GM19397 (cell line): ENCODE measurements around the gene NCAPG2.
"Not testable (repeated sequence)": the region's sequence is repeated elsewhere in the genome, so short reads cannot be mapped to it uniquely, and the experiment has no call there.

Experiments used
- ATAC-seq: cut with Tn5 transposase; IDR thresholded peaks from one replicate; pipeline ENCODE4 v1.9.1; 2021; ENCODE audit warnings: mild to moderate bottlenecking, moderate library complexity; ENCODE audit not compliant: unreplicated experiment

NCAPG2 gene

DNA sequence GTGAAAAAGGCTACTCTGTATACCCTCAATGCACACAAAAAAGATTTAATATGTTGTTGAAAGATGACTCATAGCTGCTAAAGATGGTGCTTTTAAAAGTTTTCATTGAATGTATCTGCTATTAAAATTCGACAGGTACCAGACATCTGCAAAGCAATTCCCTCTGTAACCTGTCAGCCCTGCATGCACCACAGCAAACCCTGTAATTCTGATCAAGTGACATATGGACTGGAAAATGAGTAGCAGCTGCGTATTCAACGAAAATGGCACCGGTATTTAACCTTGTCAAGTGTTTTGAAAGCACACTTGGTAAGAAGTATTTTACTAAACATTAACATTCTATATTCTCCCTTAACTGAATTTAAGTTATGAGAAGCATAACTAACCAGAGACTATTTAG lies 58.8 kb downstream of the NCAPG2 start:
- no peak for ATAC-seq

DNA sequence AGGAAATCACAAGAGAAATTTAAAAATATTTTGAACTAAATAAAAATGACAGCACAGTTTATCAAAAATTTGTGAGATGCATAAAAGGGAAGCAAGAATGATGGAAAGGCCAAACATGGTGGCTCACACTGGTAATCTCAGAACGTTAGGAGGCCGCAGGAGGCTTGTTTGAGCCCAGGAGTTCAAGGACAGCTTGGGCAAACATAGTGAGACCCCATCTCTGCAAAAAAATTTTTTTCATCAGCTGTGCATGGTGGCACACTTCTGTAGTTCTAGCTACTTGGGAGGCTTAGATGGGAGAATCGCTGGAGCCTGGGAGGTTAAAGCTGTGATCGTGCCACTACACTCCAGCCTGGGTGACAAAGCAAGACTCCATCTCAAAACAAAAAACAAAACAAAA lies 62.5 kb downstream of the NCAPG2 start:
- ATAC-seq, result no peak

DNA sequence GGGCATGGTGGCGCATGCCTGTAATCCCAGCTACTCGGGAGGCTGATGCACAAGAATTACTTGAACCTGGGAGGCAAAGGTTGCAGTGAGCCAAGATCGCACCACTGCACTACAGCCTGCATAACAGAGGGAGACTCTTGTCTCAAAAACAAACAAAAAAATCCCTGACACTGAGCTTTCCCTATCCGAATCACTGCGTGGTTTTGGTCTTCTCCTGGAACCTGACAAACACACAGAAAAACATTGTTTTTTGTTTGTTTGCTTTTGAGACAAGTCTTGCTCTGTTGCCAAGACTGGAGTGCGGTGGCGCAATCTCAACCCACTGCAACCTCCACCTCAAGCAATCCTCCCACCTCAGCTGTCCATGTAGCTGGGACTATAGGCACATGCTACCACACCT lies 66.6 kb downstream of the NCAPG2 start:
- no peak for ATAC-seq

DNA sequence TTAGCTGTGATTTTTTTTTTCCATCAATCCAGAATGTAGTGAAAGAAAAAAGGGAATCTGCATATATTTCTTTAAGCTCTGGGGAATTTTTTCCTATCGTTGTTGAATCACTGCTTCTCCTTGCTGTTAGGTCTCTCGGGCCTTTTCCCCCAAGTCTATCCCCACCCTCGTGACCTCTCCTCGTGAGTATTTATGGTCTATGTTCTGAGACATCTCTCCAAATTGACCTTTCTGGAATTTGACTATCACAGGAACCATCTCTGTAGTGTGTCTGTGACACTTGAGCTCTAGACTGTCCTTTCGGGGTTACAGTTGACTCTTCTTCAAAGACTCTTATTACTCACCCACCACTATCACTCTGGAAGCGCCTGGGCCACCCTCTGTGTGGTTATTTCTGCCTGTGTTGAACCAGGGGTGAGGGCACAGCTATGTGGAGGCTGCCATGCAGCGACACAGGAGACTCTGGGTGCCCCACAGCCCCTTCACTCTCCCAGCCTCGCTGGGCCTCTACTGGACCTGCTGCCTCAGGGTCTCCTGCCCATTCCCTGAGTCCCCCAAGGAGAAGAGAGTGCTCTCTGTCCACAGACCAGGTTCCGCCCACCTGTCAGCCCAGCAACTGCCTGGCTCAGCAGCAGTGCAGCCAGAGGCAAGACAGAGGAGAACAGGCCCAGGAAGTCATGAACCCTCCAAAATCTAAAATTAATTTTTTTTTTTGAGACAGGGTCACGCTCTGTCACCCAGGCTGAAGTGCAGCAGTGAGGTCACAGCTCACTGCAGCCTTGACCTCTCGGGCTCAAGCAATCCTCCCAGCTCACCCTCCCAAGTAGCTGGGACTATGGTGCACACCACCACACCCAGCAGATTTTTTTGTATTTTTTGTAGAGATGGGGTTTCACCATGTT lies 71.3 kb downstream of the NCAPG2 start:
- peak; percentile 76 for ATAC-seq

DNA sequence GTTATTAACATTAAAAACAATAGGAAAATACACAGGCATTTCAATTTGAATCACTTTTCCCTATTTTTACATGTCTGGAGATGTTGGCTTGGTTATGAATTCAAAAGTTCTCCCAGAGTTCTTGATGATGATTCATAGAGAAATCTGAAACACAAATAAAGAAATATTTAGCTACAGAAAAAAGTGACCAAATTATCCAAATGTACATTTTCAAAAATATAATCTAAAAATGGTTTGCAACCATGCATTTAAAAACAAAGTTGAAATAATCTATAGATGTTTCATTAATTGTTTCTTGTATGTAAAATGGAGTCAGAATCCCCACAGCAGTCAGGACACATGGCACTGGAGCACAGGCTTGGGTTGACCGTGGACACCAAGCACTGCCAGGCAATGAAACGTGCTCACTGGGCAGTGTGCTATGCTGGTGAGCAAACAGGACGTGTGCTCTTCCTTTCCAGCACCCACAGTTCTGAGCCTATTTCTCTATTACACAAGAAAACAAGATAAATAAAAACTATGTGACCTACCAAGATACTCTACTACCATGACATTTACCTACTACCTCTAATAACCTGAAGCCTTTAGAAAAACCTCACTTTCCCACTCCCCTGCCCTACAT lies 72.9 kb downstream of the NCAPG2 start:
- no peak for ATAC-seq

DNA sequence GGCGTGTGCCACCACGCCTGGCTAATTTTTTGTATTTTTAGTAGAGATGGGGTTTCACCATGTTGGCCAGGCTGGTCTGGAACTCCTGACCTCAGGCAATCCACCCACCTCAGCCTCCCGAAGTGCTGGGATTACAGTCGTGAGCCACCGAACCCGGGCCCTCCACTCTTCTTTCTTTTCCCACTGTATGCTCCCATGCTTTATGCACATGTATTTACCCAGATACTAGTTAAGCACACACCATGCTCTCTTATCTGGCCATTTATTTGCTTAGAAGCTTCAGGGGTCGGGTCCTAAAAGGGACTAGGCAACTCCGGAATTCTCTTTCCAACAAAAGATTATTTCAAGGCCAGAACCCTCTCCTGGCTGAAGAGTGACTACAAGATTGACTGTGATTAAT lies 78.3 kb downstream of the NCAPG2 start:
- ATAC-seq, result not testable (repeated sequence)

DNA sequence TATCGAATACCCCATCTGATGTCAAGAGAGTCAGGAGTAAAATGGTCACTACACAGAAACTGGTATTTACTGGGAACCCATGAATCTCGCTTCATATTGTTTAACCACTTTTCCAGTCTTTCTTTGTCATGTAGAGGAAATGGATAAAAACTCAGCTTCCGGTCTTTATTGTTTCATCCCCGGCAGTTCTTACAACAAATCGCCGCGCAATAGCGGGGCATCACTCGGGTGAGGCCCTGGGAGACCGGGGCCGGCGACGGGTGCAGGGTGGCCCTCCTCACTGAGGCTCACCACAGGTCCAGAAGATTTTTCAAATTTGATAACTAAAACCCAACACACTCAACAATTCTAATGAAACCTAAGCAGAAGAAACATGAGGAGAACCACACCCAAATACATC lies 81.4 kb downstream of the NCAPG2 start:
- ATAC-seq, result no peak

DNA sequence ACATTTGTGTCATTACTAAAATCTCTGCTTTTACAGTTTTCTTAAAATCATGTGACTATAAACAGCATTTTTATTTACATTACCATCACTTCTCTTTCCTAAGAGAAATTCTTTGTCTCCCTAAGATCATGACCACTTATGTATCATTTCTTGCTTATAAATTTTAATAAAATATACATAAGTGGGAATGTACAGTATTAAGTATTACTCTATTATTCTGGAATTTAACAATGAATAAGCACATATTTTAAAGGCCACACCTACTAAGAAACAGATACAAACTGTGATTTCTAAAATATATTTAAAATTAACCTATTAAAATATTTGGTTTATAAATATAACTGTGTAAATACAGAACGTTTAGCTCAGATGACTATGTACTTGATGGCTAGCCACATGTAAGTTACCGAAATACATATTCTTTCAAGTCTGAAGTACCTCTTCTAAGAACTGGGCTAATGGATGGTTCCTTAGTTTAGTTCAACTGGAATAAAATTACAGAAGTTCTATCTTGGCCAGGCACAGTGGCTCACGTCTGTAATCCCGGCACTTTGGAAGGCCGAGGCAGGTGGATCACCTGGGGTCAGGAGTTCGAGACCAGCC lies 83.7 kb downstream of the NCAPG2 start:
- ATAC-seq, result no peak

DNA sequence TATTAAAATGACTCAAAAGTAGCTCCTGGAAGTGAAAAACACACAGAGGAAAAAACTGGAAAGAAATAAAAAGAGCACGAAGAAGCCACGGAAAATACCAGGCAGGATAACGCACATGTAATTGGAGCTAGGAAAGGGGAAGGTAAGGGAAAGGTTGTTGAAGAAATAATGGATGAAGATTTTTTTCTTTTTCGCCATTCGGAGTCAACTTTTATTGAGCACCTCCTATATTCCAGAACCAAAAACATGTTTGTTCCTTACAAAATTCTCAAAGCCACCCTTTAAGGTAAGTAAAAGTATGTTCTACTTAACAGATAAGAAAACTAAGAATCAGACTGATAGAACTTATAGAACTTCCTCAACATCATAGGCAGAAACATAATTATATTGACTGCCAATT lies 84.2 kb downstream of the NCAPG2 start:
- ATAC-seq, result no peak

DNA sequence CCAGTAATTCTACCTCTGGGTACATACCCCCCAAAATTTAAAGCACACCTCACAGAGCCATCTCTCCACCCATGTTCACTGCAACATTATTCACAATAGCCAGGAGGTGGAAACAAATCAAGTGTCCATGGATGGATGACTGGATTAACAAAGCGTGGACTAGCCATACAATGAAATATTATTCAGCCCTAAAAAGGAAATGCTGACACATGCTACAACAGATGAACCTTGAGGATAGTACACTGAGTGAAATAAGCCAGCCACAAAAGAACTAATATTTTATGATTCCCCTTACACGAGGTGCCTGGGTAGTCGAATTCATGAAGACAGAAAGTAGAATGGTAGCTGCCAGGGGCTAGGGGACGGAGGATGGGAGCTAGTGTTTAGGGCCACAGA lies 85.9 kb downstream of the NCAPG2 start:
- no peak for ATAC-seq

DNA sequence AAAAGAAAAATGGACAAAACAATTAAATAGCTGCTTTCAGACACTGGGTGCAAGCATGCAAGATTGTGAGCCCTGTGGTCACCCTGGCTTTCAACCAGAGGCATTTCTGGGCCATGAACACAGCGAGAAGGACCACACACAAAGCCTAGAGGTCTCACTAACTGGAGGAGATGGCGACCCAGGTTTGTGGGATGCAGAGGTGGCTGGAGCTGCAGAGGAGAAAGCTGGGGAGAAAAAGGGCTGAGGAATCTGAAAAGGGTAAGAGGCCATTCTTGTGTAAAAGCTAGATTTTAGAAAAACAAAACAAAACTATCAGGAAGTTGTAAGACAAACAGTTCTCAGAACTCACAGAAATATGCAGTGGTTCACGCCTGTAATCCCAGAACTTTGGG lies 86.9 kb downstream of the NCAPG2 start:
- ATAC-seq, result no peak

DNA sequence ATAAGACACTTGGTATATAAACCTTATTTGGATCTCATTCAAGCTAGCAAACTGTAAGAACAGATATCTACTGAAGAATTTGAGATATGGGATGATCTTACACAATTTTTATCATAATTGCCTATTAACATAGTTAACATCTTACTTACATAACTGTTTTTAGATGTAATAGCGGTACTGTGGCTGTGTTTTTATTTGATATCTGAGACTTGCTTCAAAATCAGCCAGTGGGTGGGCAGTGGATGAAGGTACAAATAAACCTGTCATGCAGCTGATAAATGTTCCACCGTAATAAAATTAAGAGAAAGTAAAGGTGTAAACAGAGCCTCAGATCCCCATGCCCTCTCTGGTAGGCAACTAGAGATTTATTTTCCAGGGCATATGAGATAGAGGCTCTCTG lies 88.6 kb downstream of the NCAPG2 start:
- ATAC-seq, result no peak

DNA sequence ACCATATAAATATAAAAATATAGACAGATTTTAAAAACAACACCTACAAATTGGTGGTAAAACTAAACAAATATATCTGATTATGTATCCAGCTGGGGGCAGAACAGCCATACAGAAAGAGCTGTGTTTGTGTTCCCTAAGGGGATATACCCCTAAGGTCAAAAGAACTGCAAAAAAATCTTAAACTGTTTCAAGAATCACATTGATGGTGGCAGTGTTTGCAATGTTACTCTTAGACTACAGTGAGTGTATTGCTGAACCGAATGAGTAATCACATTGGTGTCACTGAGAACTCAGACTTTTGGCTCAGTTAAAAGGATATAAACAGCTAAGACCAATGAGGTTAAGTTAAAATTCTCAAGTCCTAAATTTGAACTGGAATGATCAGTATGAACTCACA lies 89.9 kb downstream of the NCAPG2 start:
- ATAC-seq, result no peak

DNA sequence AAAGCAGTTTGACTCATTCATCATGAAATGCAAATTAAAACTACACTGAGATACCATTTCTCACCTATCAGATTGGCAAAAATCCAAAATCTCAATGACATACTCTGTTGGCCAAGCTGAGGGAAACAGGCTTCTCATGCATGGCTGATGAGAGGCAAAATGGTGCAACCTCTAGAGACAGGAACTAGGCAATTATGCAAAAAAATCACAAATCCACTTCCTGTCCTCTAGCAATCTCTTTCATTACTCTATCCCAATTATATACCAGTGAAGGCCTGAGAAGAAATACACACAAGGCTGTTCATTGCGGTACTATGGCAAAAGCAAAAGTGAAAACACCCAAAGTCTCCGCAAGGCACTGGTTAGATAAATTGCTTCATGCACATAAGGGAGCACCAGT lies 91.1 kb downstream of the NCAPG2 start:
- ATAC-seq, result peak; percentile 94

DNA sequence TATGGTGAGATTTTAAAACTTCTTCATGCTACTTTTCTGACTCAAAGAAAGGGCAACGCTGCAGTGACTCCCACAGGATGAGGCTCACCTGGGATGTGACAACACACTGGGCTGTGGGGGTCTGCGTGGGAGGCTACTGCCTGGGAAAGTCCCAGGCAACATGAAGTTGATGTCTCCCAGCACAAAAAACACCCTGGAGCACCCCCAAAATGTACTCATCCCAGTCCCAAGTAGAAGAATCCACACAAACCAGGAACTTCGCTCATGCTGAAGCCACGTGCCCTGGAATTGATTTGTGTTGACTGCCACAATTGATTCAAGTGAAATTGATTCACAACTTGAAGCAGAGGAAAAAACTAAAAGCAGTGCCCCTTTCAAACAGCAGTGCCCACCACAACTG lies 92.1 kb downstream of the NCAPG2 start:
- no peak for ATAC-seq

DNA sequence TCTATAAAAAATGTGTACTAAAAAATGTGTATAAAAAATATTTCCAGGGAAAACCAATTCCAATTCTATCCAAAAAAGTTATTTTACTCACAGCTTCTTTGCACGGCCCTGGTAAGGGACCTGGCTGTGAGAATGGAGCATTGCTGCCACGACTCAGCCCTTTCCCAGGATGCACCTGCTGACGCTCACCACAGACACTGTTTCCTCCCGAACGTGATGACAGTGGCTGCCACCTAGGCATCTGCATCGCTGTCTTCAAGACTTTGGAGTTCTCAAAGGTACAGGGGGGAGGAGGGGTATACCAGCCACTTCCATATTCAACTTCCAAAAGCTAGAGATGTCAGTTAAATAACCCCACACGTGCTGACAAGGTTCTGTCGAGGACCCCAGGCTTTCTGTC lies 93.1 kb downstream of the NCAPG2 start:
- no peak for ATAC-seq

DNA sequence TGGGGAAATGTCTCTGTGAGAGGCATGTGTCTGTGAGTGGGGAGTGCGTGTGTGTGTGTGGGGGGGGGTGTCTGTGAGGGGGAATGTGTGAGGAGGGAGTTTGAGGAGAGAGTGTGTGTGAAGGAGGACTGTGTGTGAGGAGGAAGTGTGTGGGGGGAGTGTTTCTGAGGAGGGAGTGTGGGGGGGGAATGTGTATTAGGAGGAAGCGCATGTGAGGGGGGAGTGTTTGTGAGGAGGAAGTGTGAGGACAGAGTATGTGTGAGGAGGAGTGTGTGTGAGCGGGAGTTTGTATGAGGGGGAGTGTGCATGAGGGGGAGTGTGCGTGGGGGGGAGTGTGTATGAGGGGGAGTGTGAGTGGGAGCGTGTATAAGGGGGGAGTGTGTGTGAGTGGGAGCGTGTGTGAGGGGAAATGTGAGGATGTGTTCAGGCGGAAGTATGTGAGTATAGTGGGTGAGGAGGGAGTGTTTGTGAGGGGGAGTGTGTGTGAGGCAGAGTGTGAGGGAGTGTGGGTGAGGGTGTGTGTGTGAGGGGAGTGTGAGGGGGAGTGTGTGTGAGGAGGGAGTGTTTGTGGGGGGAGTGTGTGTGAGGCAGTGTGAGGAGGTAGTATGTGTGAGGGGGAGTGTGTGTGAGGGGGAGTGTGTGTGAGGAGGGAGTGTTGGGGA lies 95.2 kb downstream of the NCAPG2 start:
- ATAC-seq, result no peak

DNA sequence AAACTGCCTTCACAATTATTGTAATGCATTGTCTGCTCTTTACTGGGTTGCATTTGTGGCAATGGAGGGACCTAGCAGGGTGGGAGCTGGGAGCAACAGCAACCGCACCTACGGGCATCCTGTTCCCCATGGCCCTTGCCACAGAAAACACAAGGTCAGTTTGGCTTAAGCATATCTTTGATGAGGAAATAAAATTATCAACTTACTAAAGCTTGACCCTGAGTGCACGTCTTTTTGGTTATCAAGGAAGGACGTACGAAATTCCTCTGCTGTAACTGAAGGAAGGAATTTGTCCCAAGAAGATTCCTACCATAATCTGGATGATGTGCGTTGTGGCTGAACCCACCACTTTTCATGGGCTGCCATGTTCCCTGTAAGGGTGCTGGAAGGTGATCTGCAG lies 97.0 kb downstream of the NCAPG2 start:
- ATAC-seq, result no peak

DNA sequence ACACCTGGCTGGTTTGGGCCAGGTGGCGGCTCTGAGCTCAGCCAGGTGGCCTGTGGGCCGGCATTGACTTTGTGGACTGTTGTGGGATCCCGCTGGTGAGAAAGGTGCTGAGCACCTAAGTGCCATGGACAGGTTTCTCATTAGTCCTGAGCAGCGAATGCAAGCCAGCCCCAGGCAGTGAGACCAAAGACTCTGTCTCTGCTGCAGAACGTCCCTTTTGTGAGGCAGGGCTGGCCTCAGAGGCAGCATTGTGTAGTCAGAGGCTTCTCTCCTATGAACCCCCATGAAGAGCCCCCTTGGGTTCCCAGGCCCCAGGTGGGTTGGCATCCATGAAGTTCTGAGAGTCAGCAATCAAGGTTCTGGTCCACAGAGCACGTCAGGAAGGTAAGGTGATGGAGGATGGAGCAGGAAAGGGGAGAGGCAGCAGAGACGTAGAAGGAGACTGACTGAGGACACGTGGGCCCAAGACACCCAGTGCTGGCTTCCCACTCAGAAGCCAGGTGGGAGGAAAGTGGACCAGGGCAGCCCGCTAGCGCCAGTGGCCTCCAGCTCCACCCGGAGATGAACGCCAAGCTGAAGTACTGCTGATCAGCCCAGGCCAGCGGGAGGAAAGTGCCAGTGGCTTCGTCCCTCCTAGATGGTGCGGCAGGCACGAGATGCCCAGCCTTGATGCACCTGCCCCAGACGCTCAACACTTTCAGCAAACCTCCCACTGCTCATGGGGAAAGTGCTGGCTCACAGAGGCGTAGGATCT lies 97.8 kb downstream of the NCAPG2 start:
- no peak for ATAC-seq

DNA sequence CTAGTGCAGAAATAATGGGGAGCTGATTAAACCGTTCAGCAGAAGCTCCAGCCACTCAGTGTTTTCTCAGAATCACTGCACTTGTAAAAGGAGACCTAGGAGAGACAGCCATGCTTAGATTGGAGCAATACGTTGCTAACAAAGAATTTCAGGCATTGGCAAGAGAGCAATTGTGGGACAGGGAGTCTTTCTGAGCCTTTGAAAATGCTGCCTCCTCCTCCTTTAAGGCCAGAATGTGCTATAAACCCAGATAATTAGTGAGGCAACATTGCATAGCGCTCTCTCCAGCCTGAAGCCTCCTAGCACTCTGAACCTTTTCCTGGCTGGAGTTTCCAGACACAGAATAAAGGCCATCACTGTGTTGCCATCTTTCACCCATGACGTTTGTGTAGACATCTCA lies 98.5 kb downstream of the NCAPG2 start:
- no peak for ATAC-seq
